ENCODE results near the gene NRP2.

Gene NRP2

DNA sequence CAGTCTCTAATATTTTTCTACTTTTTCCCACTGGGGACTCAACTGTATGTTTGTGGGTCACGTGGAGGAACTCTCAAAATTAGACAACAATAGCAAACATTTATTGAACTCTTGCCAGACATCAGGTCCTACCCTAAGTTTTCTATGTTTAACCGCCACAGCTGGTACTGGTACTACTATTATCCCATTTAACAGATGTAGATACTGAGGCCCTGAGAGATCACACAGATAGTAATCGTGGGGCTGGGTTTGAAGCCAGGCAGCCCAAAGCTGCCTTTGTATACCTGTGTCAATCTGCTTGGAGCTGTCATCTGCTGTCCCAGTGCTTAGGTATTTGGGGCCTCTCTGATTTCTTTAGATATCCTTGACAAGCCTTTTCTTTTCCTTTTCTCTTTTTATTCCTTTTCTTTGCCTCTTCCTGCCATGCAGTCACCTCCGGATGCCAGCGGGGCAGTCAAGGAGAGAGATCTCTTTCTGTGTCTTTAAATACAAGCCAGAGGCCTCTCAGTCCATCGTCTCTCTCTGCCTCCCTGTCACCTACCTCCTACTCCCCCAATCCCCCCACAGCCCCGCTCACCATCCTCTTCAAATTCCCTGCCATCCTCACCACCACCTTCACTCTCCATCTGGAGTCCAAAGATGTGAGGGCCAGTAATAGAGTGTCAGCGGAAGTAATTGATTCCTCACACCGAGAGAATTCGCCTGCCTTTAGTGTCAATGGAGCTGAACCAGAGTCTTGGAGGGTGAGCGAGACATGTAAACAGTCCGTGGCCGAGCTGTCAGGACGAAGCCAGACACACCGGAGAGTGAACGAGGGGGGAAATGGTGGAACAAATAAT is 23.4 kb downstream of the NRP2 start:
- H3K4me3 ChIP-seq (ENCODE audit: low read length, poor library complexity, severe bottlenecking), result no peak overlapping the region
- H3K4me1 ChIP-seq (ENCODE audit: insufficient read depth, low read length, poor library complexity, severe bottlenecking), result peaks cover 8% of the 10 kb centered on the region
- H4K20me1 ChIP-seq (ENCODE audit: insufficient read depth, low read length, poor library complexity, severe bottlenecking), result no peaks in the 10 kb centered on the region
- no peak overlapping the region for H3K4me2 ChIP-seq (ENCODE audit: low read depth, low read length, poor library complexity, severe bottlenecking)
- no peak overlapping the region for H3K9ac ChIP-seq (ENCODE audit: low read depth, low read length, poor library complexity, severe bottlenecking)
- H2AFZ ChIP-seq (ENCODE audit: low read length), result no peak overlapping the region
- H3K27me3 ChIP-seq (ENCODE audit: insufficient read depth, low read length, poor library complexity, severe bottlenecking), result no peaks in the 10 kb centered on the region
- H3K9me3 ChIP-seq (ENCODE audit: insufficient read depth, low read depth, low read length), result no peaks in the 10 kb centered on the region
- no peaks in the 10 kb centered on the region for H3F3A ChIP-seq (ENCODE audit: low read depth)
- TF ChIP-seq CTCF (conservative IDR thresholded peaks at IDR 0.05; ENCODE audit: low read length) (no peak), EZH2phosphoT487 (IDR thresholded peaks at IDR 0.05; ENCODE audit: borderline replicate concordance) (no peak)
- no peaks in the 10 kb centered on the region for H3K9me2 ChIP-seq (replicated peaks; ENCODE audit: low read depth, low read length)
- H3K36me3 ChIP-seq (ENCODE audit: insufficient read depth, low read length), result no peaks in the 10 kb centered on the region
- no peaks in the 10 kb centered on the region for H3K79me2 ChIP-seq (ENCODE audit: insufficient read depth, low read length)

DNA sequence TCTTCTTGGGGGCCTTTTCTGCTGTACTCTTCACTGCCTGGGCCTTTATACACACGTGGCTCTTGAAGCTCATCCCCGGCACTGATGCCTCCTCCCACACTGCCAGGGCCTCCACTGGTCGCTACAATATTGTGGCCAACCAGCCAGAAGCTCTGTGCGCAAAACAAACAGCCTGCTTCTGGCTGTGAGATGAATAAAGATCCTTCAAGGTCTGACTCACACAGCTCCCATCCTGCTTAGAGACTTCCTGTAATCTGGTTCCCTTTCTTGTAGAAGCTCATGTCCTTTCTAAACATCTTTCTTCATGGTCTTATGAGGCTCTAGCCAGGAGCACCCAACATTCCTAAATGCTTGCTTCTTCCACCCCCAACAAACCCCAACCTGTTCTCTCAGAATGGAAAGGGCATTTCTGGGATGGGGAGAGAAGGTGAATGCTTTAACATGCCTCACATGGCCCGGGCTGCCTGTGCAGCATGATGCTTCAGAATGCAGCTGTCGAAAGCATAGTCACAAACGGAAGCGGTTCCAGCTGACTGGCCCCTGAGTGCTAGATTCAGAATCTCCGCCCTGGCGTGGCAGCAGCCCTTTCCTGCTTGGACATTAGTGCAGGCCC is 24.6 kb downstream of the NRP2 start:
- Histone ChIP-seq H3K9me2 (replicated peaks; ENCODE audit: low read depth, low read length) (no peaks in the 10 kb centered on the region), H3K9ac (ENCODE audit: low read depth, low read length, poor library complexity, severe bottlenecking) (no peak overlapping the region), H4K20me1 (ENCODE audit: insufficient read depth, low read length, poor library complexity, severe bottlenecking) (no peaks in the 10 kb centered on the region), H3K4me3 (ENCODE audit: low read length, poor library complexity, severe bottlenecking) (no peak overlapping the region), H3F3A (ENCODE audit: low read depth) (no peaks in the 10 kb centered on the region), H3K4me2 (ENCODE audit: low read depth, low read length, poor library complexity, severe bottlenecking) (peak overlapping the region; percentile 9), H3K4me1 (ENCODE audit: insufficient read depth, low read length, poor library complexity, severe bottlenecking) (peaks cover 8% of the 10 kb centered on the region), H3K9me3 (ENCODE audit: insufficient read depth, low read depth, low read length) (no peaks in the 10 kb centered on the region), H3K79me2 (ENCODE audit: insufficient read depth, low read length) (no peaks in the 10 kb centered on the region), H3K27me3 (ENCODE audit: insufficient read depth, low read length, poor library complexity, severe bottlenecking) (no peaks in the 10 kb centered on the region), H2AFZ (ENCODE audit: low read length) (peak overlapping the region; percentile 92), H3K36me3 (ENCODE audit: insufficient read depth, low read length) (no peaks in the 10 kb centered on the region)
- TF ChIP-seq CTCF (conservative IDR thresholded peaks at IDR 0.05; ENCODE audit: low read length) (no peak), EZH2phosphoT487 (IDR thresholded peaks at IDR 0.05; ENCODE audit: borderline replicate concordance) (no peak)

GRCh38 chr2:205708231-205708631 is 25.9 kb downstream of the NRP2 start:
- no peaks in the 10 kb centered on the region for H3K36me3 ChIP-seq (ENCODE audit: insufficient read depth, low read length)
- H3K9me2 ChIP-seq (replicated peaks; ENCODE audit: low read depth, low read length), result no peaks in the 10 kb centered on the region
- no peaks in the 10 kb centered on the region for H3K9me3 ChIP-seq (ENCODE audit: insufficient read depth, low read depth, low read length)
- no peaks in the 10 kb centered on the region for H3K79me2 ChIP-seq (ENCODE audit: insufficient read depth, low read length)
- H4K20me1 ChIP-seq (ENCODE audit: insufficient read depth, low read length, poor library complexity, severe bottlenecking), result no peaks in the 10 kb centered on the region
- H3K4me2 ChIP-seq (ENCODE audit: low read depth, low read length, poor library complexity, severe bottlenecking), result no peak overlapping the region
- H3K9ac ChIP-seq (ENCODE audit: low read depth, low read length, poor library complexity, severe bottlenecking), result no peak overlapping the region
- no peak overlapping the region for H3K4me3 ChIP-seq (ENCODE audit: low read length, poor library complexity, severe bottlenecking)
- TF ChIP-seq CTCF (conservative IDR thresholded peaks at IDR 0.05; ENCODE audit: low read length), result no peak
- TF ChIP-seq EZH2phosphoT487 (IDR thresholded peaks at IDR 0.05; ENCODE audit: borderline replicate concordance), result no peak
- H3F3A ChIP-seq (ENCODE audit: low read depth), result no peaks in the 10 kb centered on the region
- H3K4me1 ChIP-seq (ENCODE audit: insufficient read depth, low read length, poor library complexity, severe bottlenecking), result peaks cover 8% of the 10 kb centered on the region
- H3K27me3 ChIP-seq (ENCODE audit: insufficient read depth, low read length, poor library complexity, severe bottlenecking), result no peaks in the 10 kb centered on the region
- H2AFZ ChIP-seq (ENCODE audit: low read length), result no peak overlapping the region
